ENCODE data around the gene KRTAP19-5.
A peak's percentile ranks its signal among the peaks of the same experiment; 100 is the strongest.
"Not testable (repeated sequence)": the region's sequence is repeated elsewhere in the genome, so short reads cannot be mapped to it uniquely, and the experiment has no call there.

Gene KRTAP19-5

GRCh38 chr21:30502041-30502440, at the start of gene KRTAP19-5:
TSS of gene KRTAP19-5 (minus strand) at chr21:30502141. CDS start at chr21:30502090, 51 bp downstream.
- DNase-seq (ENCODE audit: low read depth, low spot score): no peak
- no peak within 1 kb of the TSS for H3K27ac ChIP-seq

- H3K27ac ChIP-seq: no peak within 1 kb of the TSS
- DNase-seq (ENCODE audit: low read depth, low spot score): no peak
Measured at GRCh38 chr21:30541764-30542163, 39.8 kb upstream of the KRTAP19-5 start, which contains the start of gene KRTAP19-6. TSS of gene KRTAP19-6 (minus strand) at chr21:30541864. CDS start at chr21:30541833, 31 bp downstream.

GRCh38 chr21:30518876-30519275, 16.9 kb upstream of the KRTAP19-5 start:
- no peak for DNase-seq (ENCODE audit: low read depth, low spot score)
- no peak overlapping the region for H3K27ac ChIP-seq

- no peak overlapping the region for H3K27ac ChIP-seq
- no peak for DNase-seq (ENCODE audit: low read depth, low spot score)
Measured at GRCh38 chr21:30515681-30516080, 13.7 kb upstream of the KRTAP19-5 start.

DNA sequence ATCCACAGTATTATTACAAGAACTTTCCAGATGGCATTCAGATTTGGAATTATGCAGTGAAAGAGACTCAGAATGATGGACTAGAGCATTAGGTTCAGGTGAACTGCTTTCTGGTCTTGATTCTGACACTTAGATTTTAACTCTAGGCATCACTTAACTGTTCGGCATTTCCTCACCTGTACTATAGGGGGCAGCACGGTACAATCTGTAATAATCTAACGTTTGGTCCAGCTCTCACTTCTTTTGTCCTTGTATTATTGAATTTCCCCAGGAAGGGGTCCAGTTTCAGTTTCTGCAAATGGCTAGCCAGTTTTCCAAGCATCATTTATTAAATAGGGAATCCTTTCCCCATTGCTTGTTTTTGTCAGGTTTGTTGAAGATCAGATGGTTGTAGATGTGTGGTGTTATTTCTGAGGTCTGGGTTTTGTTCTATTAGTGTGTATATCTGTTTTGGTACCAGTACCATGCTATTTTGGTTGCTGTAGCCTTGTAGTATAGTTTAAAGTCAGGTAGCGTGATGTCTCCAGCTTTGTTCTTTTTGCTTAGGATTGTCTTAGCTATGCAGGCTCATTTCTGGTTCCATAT, 3.8 kb upstream of the KRTAP19-5 start:
- not testable (repeated sequence) for H3K27ac ChIP-seq; DNase-seq (ENCODE audit: low read depth, low spot score)

- no peak for DNase-seq (ENCODE audit: low read depth, low spot score)
- H3K27ac ChIP-seq: no peak within 1 kb of the TSS
Measured at GRCh38 chr21:30497065-30497464, 4.9 kb downstream of the KRTAP19-5 start, which contains the start of gene KRTAP19-4. TSS of gene KRTAP19-4 (minus strand) at chr21:30497165. CDS start at chr21:30497110, 55 bp downstream.

DNA sequence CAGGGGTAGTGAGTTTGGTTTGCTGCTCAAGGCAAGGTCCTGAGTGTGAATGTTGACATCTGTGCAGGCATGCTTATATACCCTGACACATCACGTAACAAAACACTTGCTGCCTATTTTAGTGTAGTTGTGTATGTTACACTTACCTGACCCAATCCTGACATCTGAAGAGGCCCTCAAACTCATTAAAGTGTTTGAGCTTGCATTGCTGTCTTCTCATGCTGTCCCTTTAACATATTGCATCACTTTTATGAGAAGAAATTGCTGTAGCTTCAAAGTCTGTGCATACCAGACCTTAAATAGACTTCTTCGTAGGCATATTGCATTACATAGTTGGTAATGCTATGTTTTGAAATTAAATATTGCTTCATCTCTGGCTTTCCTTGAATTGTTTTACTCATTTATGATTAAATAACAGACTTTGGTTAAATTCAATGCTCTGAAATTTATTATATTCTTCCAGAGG, 9.9 kb downstream of the KRTAP19-5 start, which contains the start of gene KRTAP19-3:
KRTAP19-3 (minus strand) TSS at position 51 of the 466 bp plus-strand sequence. CDS start 56 bp downstream, outside the sequence.
- H3K27ac ChIP-seq: no peak within 1 kb of the TSS

DNA sequence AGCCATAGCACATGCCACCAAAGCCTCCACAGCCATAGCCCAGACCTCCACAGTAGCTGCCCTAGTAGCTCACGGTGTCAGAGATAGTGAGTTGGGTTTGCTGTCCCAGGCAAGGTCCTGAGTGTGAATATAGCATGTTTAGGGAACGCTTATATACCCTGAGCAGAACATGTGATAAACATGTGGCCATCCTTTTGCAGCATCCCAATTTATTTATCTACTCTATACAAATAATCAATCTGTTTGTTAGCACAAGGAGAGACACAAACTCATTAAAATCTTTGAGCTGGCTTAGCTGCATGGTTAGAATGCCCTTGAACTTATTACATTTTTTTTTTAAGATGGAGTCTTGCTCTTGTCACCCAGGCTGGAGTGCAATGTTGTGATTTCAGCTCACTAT, 14.6 kb downstream of the KRTAP19-5 start, which contains the start of gene KRTAP19-2:
KRTAP19-2 (minus strand) TSS at position 101 of the 400 bp plus-strand sequence; CDS start at position 13, 88 bp downstream.
- no peak within 1 kb of the TSS for H3K27ac ChIP-seq
- DNase-seq (ENCODE audit: low read depth, low spot score): no peak

More for the DNA sequence above, 9.9 kb downstream of the KRTAP19-5 start, which contains the start of gene KRTAP19-3:
- DNase-seq (ENCODE audit: low read depth, low spot score): no peak

DNA sequence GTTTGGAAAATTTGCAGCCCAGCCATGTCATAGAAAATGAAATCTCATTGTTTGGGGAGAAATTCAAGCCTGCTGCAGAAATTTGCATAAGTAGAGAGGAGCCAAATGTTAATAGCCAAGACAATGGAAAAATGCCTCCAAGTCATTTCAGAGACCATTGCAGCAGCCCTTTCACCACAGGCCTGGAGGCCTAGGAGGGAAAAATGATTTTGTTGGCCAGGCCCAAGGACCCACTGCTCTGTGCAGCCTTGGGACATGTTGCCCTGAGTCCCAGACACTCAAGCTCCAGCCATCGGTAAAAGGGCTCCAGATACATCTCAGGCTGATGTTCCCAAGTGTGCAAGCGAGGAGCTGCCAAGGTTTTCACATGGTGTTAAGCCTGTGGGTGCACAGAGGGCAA, 15.8 kb downstream of the KRTAP19-5 start:
- no peak for DNase-seq (ENCODE audit: low read depth, low spot score)

DNA sequence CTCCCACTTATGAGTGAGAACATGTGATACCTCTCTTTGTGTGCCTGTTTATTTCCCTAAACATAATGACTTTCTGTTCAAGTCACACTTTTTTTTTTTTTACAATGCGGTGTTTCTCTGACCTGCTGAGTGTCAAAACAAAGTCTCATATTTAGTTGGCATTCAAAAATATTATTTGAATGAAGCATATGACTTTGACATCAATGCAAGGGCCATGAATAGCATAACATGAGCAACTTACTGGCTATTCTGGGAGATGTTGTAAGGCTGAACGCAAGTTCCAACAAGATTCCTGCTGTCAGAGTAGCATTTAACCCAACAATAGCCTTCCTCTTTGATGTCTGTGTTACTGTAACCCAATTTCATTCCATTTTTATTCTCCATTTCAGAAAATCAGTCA, 19.8 kb downstream of the KRTAP19-5 start:
- H3K27ac ChIP-seq: no peak overlapping the region
- peak; percentile 60 for DNase-seq (ENCODE audit: low read depth, low spot score)

More for the DNA sequence above, 15.8 kb downstream of the KRTAP19-5 start:
- H3K27ac ChIP-seq: no peak overlapping the region

GRCh38 chr21:30480145-30480544, 21.8 kb downstream of the KRTAP19-5 start, which contains the start of gene KRTAP19-1:
TSS of gene KRTAP19-1 (minus strand) at chr21:30480367. CDS start at chr21:30480317, 50 bp downstream.
- peak; percentile 43 for DNase-seq (ENCODE audit: low read depth, low spot score)
- H3K27ac ChIP-seq: no peak within 1 kb of the TSS

- no peak overlapping the region for H3K27ac ChIP-seq
- no peak for DNase-seq (ENCODE audit: low read depth, low spot score)
Measured at GRCh38 chr21:30479259-30479658, 22.7 kb downstream of the KRTAP19-5 start.

GRCh38 chr21:30478004-30478403, 23.9 kb downstream of the KRTAP19-5 start:
- peak; percentile 29 for DNase-seq (ENCODE audit: low read depth, low spot score)
- peak overlapping the region; percentile 29 for H3K27ac ChIP-seq

DNA sequence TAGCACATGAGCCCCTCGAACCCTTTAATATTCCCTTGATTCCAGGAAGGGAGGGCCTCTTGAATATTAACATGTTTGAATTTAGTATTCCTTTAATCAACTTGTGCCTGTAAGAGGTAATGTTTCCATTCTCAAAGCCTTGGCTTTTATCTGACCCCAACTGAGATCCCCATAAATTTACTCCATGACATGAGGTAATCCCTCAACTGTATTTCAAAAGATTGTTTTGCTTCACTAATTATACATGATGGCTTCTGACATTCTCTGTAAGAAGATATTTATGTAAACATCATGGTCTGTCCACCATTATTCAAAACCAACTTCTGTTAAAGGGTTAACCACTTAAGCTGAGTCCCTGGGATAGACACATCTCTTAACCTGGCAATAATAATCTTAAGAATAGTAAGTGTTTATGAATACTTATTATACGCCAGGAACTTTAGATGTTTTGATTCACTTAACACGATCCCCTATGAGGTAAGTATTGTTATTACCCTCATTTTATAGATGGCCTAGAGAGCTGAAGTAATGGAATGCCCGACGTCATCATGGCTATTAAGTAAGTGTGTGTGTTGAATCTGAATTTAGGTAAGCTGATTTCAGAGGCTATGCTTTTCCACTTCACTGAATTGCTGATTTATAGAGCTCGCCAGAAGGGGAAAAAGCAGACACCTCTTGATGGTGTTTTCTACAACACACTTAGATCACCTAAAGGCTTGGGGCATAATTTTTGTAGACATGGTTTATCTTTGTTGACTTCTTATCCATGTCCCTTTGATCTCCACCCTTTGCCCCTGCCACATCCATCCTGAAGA, 32.8 kb downstream of the KRTAP19-5 start:
- no peak for DNase-seq (ENCODE audit: low read depth, low spot score)
- no peak overlapping the region for H3K27ac ChIP-seq

DNA sequence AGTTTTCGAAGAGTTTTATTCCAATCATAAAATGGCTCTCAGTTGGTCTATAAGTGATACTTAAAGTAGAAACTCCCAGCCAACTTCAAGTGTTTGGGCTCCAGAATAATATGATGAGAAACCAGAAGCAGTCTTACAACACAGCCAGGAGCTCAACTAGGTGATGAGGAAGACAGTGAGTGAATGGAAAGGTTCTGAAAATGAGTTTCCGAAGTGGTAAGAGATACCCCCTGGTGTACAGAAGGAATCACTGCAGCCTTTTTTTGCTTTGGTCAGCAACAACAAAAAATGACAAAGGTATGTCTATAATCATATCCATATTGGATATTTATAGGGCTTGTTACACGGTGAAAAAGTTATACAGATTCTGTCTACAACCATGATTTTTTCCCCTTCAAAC, 38.2 kb downstream of the KRTAP19-5 start:
- DNase-seq (ENCODE audit: low read depth, low spot score): no peak
- no peak overlapping the region for H3K27ac ChIP-seq

Measured in epithelial cell of prostate (primary cell).